HT1080 (cell line): Measurements from ENCODE around the gene STK35. TPM values are rescaled to one million over a fixed set of nuclear protein-coding genes. Genes with fewer than 3 reads are reported as not detected.
"Not testable (repeated sequence)": the region's sequence is repeated elsewhere in the genome, so short reads cannot be mapped to it uniquely, and the experiment has no call there.

Source experiments
- DNase-seq: peaks from one replicate; pipeline ENCODE4 v3.0.0-alpha.2; 2015; ENCODE audit warnings: low read depth
- total RNA-seq: library from RNA; depleted of rRNA; stranded (reverse); fragments of >200 nt; shearing (Covaris generic); gene quantifications from 2 replicates; pipeline ENCODE4 v1.2.3, GENCODE V29; 2014

The STK35 gene
- total RNA-seq, 1 experiment from 2014 or later: 12.9 TPM

DNA sequence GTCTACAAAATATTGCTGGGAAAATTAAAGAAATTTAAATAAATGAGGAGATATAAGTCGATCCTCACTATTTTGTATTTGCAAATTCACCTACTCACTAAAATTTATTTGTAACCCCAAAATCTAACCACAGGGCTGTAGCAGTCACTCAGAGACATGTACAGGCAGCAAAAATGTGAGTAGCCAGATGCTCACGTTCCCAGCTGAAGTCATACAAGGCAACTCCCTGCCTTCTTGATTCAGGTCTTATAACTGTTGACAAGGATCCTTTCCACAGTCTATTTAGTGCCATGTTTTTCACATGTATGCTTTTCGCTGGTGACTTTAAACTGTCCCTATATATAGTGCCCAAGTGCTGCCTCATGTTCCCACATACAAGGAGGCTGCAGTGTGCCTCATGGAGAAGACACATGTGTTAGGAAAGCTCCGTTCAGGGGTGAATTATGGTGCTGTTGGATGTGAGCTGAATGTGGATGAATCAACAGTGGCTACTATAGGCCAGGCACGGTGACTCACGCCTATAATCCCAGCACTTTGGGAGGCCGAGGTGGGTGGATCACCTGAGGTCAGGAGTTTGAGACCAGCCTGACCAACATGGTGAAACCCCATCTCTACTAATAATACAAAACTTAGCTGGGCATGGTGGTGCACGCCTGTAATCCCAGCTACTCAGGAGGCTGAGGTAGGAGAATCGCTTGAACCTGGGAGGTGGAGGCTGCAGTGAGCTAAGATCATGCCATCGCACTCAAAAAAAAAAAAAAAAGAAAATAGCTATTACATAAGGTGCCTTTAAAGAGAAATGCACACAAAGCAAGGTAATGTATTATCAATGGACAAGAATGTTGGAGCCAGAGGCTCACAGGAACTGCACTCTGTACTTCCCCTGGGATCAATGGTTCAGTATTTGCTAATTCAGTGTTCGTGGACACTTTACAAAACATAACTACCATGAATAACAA, 55.3 kb downstream of the STK35 start:
- DNase-seq: peak; percentile 57

DNA sequence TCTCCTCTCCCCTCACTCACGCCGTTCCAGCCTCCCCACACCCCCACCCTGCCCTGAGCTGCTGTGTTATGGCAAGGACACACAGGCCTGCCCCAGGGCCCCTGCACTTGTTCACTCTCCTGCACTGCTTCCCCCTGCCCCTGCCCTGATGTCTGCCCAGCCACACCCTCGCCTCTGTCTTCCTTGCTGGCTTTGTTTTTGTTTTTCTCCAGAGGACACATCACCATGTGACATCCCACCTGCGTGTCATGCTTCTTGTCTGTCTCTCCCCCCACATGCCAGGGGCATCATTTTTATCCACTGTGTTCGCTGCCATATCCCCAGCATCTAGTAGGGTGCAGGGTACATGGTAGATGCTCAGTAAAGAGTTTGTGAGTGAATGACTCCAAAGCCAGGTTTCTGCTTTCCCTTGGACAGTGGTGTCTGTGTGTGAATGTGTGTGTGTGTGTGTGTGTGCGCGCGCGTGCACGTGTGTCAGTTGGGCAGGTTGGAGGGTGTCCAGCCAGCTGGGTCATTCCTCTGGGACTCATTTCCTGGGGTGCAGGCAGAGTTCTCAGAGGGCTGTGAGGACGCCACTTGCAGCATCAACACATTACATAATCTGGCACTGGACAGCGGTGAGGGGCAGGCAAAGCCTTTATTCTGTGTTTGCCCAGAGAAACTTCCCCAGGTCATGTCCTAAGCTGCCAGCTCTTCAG, 60.6 kb downstream of the STK35 start:
- no peak for DNase-seq

DNA sequence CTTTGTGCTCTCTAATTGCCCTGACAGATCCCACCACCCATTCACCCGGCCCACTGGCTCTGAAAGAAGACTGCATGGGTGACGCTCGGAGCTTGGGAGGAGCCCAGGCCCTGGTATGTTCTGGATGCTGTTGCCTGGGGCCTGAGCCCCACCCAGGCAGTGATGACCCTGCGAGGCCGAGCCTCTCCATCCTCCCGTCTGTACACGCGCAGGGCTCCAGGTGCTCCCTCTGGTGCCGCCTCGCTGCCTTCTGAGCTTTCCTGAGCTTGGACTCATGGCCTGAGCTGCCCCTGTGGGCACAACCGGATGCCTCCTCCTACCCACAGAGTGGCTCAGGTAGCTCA, 61.2 kb downstream of the STK35 start:
- DNase-seq: no peak

DNA sequence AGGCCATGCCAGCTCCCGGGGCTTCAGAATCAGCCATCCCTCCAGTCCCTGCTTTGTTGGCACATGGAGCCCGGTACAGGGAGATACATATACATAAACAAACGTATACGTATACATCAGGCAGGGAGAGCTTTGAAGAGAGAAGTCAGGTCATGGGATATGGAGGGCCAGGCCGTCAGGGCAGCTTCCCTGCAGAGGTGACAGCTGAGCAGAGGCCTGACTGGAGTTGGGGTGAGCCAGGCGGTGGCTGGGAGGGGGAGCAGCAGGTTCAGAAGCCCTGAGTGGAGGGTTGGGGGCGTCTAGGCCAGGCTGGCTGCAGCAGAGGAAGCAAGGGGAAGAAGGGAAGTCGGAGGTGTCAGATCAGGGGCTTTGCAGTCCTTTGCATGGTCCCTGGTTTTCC, 61.7 kb downstream of the STK35 start:
- DNase-seq: no peak

DNA sequence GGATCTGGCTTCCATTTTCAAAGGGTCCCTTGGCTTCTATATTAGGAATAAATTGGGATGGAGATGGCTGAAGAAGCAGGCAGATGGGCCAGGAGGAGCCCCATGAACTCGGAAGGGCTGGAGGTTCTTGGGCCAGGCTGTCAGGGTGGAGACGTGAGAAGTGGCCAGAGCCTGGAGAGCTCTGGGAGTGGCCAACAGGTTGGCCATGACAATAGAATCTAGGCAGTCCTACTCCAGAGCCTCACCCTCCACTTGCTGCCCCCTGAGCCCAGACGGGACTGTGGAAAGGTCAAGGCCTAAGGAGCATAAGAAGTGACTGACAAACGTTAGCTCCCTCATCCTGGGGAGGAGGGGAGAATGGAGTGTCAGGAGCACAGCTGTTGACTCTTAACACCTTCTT, 62.1 kb downstream of the STK35 start:
- no peak for DNase-seq

- no peak for DNase-seq
These were observed 62.8 kb downstream of the STK35 start for GRCh38 chr20:2164421-2164820.

DNA sequence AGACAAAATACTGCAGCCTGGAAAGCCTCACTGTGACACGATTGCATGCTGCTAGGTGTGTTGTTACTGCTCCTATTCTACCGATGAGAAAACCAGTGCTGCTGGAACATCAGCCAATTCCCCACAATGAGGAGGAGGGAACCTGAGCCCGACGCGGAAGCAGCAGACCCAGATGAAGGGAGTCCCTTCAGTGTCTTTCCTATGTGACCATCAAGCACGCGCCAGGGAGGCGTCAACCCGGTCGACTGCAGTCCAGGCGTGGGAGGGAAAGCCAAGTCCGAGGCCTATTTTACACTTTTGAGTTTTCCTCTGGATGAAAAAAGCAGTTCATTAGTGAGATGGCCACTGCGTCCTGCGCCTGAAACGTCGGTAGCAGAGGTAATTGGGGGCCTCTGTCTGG, 63.3 kb downstream of the STK35 start:
- no peak for DNase-seq

DNA sequence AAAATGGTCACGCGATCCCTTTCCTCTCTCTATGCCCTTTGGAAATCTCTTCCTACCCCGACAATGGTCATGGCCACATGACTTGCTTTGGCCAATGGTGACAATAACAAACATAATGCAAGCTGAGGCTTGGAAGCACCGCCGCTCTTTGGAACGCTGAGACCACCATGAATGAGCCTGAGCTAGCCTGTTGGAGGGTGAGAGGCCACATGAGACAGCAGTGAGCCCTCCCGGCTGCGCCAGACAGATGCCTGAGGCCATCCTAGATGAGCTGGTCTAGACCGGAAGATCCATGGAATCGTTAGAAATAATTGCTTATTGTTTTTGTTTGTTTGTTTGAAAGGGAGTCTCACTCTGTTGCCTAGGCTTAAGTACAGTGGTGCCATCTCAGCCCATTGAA, 64.2 kb downstream of the STK35 start:
- no peak for DNase-seq

DNA sequence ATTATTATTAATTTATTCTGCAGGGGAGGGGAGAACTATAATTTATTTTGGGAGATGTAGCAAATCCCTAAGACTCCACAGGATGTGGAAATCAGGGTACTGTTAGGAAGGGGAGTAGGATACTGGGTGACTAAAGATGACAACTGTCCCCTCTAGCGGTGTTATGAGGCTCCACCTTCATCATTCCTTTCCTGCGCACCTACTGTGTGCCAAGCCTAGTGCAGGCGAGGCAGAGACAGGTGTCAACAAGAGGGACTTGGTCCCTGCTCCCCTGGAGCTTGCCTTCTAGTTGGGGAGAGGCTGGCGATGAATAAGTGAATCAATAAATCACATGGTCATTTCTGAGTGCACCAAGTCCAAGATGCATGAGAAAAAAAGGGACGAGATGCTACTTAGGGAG, 65.5 kb downstream of the STK35 start:
- no peak for DNase-seq

DNA sequence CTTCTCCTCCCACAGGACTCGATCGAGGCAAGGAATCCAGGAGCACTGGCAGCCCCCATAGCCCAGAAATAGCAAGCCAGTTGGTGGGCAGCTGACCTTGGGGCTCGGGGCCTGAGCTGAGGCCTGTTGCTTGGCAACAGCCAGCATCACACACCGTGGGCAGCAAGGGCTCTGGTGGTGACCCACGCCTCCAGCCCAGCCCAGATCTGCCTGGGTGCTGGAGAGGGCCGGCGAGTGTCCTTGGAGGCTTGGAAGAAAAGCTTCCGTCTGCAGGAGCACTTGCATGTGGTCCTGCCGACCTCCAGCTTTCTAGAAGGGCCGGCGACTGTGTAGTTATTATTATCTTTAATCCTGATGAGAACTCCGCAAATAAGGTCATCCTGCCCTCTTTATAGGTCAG, 67.3 kb downstream of the STK35 start:
- DNase-seq: no peak

DNA sequence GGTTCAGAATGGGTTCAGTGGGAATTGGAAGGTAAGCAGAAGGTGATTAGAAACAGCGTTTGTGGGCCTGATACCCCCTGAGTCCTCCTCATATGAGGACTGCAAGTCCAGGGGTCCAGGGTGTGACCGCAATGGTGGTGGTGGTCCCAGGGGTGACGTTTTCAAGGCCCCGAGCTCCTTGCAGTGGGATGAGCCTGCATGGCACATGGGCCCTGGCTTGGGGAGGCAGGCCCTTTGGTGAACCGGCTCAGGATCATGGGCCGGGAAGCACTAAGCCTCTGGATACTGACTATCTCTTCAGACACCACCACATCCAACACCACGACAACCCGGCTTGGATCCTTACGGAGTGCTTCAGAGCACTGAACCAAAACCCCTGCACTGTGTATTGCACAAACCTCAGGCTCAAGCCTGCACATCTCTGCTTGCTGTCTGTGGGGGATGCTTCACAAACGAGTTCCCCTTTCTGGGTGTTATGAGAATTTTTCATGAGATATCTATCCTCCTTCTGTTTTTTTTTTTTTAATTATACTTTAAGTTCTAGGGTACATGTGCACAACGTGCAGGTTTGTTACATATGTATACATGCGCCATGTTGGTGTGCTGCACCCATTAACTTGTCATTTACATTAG, 67.9 kb downstream of the STK35 start:
- no peak for DNase-seq

DNA sequence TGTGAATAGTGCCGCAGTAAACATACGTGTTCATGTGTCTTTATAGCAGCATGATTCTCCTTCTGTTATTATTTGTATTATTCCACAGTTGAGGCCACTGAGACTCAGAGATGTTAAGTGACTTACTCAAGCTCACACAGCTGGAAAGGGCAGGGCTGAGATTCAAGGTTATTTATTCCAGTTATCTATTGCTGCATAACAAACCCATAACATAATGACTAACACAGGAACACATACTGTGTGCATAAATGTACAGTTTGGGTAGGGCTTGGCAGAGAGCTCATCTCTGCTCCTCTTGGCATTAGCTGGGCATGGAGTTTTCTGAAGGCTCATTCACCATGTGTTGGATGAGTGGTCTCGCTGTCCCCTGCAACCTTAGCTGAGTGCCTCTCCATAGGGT, 68.8 kb downstream of the STK35 start:
- DNase-seq: no peak

- no peak for DNase-seq
These were observed 69.7 kb downstream of the STK35 start for GRCh38 chr20:2171266-2171790.

DNA sequence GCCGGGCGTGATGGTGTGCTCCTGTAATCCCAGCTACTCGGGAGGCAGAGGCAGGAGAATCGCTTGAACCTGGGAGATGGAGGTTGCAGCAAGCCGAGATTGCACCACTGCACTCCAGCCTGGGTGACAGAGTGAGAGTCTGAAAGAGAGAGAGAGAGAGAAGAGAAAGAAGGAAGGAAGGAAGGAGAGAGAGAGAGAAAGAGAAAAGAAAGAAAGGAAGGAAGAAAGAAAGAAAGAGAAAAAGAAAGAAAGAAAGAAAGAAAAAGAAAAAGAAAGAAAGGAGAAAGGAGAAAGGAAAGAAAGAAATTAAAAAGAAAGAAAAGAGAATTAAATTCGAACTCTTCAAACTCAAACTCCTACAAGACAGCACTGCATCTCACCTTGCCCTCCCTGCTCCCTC, 70.2 kb downstream of the STK35 start:
- not testable (repeated sequence) for DNase-seq

- peak; percentile 37 for DNase-seq
These were observed 70.9 kb downstream of the STK35 start for GRCh38 chr20:2172305-2173175.

DNA sequence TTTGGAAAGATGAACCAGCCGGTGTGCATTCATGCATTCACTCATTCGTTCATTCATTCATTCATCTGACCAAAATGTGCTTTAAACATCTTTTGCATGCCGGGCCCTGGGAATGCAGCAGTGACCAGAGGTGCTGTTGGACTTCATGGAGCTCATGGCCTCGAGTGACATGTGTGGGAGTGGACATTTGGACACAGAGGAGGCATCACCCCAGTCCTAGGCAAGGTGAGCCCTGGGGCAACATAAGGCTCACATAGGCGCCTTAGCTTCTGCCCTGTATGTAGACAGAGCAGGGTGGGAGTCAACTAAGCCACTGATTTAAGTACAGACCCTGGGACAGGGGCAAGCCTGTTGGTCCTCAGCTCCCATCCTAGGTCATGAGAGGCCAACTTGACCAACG, 71.6 kb downstream of the STK35 start:
- no peak for DNase-seq

- DNase-seq: no peak
These were observed 72.4 kb downstream of the STK35 start for GRCh38 chr20:2174067-2174466.

DNA sequence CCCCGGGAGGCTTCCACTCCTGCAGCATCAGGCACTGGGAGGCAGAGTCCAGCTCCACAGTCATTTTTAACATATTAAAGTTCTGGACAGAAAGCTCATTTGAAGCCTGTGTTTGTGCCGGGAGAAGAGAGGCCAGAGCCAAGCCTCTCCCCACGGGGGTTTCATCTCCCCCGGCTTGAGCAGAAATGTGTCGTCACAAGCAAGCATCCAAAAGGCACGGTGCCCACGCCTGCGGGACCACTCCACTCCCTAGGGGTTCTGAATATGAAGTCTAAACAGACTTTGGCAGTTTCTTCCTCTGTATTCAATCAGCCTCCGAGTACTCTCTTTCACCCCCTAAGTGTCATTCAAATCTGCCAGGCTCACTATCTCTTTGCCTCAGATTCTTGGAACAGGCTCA, 75.3 kb downstream of the STK35 start:
- no peak for DNase-seq

DNA sequence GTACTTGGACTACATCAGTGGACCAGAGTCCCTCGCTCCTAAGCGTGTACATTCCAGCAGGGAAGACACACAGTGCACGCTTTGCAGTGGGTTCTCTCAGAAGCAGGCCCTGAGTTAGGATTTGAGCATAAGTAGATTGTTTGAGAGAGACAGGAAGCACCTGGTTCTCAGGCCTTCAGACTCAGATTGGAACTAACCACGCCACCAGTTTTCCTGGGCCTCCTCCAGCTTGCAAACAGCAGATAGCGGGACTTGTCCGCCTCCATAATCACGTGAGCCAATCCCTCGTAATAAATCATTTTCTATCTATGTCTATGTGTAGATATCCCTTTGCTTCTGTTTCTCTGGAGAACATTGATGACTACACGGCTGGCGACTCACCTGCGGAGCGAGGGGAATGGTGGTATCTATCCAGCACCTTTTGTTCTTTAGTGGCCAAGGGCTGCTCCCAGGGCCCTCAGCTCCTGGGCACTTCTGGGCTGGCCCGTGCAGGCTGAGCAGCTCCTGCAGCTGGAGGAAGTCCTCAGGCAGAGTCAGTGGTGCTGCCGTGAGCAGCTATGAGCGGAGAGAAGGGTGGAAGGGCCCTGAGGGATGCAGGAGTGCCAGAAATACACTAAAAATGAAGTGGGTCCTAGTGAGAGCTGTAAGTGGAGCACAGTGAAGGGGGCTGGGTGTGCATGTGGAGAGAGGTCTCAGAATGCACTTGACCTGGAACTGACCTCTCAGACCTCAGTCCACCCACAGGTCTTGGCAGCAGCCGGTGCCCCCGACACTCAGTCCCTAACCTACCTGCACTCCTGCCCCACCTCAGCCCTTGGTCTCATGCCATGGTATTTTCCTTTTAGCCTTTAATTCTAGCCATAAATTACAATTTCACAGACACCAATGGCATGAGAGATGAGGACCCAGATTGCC, 76.9 kb downstream of the STK35 start:
- DNase-seq: no peak

- no peak for DNase-seq
These were observed 77.6 kb downstream of the STK35 start for GRCh38 chr20:2179233-2179580.
